GM18507 (cell line): ENCODE data around the gene GRIA3.
"Not testable (repeated sequence)": the region's sequence is repeated elsewhere in the genome, so short reads cannot be mapped to it uniquely, and the experiment has no call there.

ENCODE experiments used
- DNase-seq: peaks from one replicate; pipeline ENCODE4 v3.0.0; 2011; ENCODE audit warnings: low read depth; ENCODE audit not compliant: insufficient read length; ENCODE audit errors: extremely low spot score
- FAIRE-seq: peaks from 2 replicates; lab custom pipeline; 2011; peaks lifted over from hg19 to GRCh38; lab: Jason Lieb, UNC

The GRIA3 gene

GRCh38 chrX:123263270-123263669 lies 79.2 kb downstream of the GRIA3 start:
- DNase-seq, result no peak
- no peak for FAIRE-seq

GRCh38 chrX:123263747-123264146 lies 79.7 kb downstream of the GRIA3 start:
- no peak for DNase-seq
- FAIRE-seq, result no peak

GRCh38 chrX:123267220-123267619 lies 83.1 kb downstream of the GRIA3 start:
- DNase-seq, result no peak
- FAIRE-seq, result no peak

- DNase-seq, result no peak
- no peak for FAIRE-seq
Observed at GRCh38 chrX:123271902-123272301, 87.8 kb downstream of the GRIA3 start.

GRCh38 chrX:123272630-123273029 lies 88.6 kb downstream of the GRIA3 start:
- FAIRE-seq (no peak), DNase-seq (no peak)

GRCh38 chrX:123274796-123275195 lies 90.7 kb downstream of the GRIA3 start:
- FAIRE-seq (no peak), DNase-seq (no peak)

GRCh38 chrX:123277347-123277746 lies 93.3 kb downstream of the GRIA3 start:
- no peak for FAIRE-seq
- DNase-seq, result no peak

GRCh38 chrX:123277821-123278220 lies 93.7 kb downstream of the GRIA3 start:
- FAIRE-seq, result no peak

GRCh38 chrX:123282241-123282640 lies 98.2 kb downstream of the GRIA3 start:
- FAIRE-seq (no peak), DNase-seq (no peak)

More at GRCh38 chrX:123277821-123278220, 93.7 kb downstream of the GRIA3 start:
- no peak for DNase-seq

GRCh38 chrX:123283407-123283806 lies 99.3 kb downstream of the GRIA3 start:
- DNase-seq, FAIRE-seq: not testable (repeated sequence)

GRCh38 chrX:123291623-123292022 lies 107.5 kb downstream of the GRIA3 start:
- no peak for FAIRE-seq

GRCh38 chrX:123298026-123298425 lies 113.9 kb downstream of the GRIA3 start:
- no peak for DNase-seq
- FAIRE-seq, result no peak

More at GRCh38 chrX:123291623-123292022, 107.5 kb downstream of the GRIA3 start:
- no peak for DNase-seq

GRCh38 chrX:123303429-123303828 lies 119.4 kb downstream of the GRIA3 start:
- no peak for FAIRE-seq
- DNase-seq, result no peak

- DNase-seq (no peak), FAIRE-seq (no peak)
Observed at GRCh38 chrX:123308658-123309057, 124.6 kb downstream of the GRIA3 start.

GRCh38 chrX:123310112-123310511 lies 126.0 kb downstream of the GRIA3 start:
- DNase-seq, result no peak
- FAIRE-seq, result no peak

GRCh38 chrX:123311486-123311885 lies 127.4 kb downstream of the GRIA3 start:
- no peak for FAIRE-seq
- DNase-seq, result no peak

- no peak for DNase-seq
- FAIRE-seq, result no peak
Observed at GRCh38 chrX:123313486-123313885, 129.4 kb downstream of the GRIA3 start.

- DNase-seq (no peak), FAIRE-seq (no peak)
Observed at GRCh38 chrX:123320622-123321021, 136.5 kb downstream of the GRIA3 start.

- FAIRE-seq (no peak), DNase-seq (no peak)
Observed at GRCh38 chrX:123322536-123322935, 138.5 kb downstream of the GRIA3 start.

GRCh38 chrX:123324625-123325024 lies 140.5 kb downstream of the GRIA3 start:
- peak; percentile 38 for FAIRE-seq
- DNase-seq, result no peak

- FAIRE-seq, result peak; percentile 78
- DNase-seq, result no peak
Observed at GRCh38 chrX:123330229-123330942, 146.3 kb downstream of the GRIA3 start.

GRCh38 chrX:123331349-123331748 lies 147.3 kb downstream of the GRIA3 start:
- FAIRE-seq, result peak; percentile 66

More at GRCh38 chrX:123331349-123331748, 147.3 kb downstream of the GRIA3 start:
- DNase-seq, result no peak
